Skin of body (tissue), 2 donors: Measurements from ENCODE around the gene C8G. TPM values are rescaled to one million over a fixed set of nuclear protein-coding genes. Genes with fewer than 3 reads are reported as not detected.

Source experiments
- DNase-seq: peaks from one replicate; lab custom pipeline; 2025; lab: John Stamatoyannopoulos, UW
- total RNA-seq: library from RNA; depleted of rRNA; stranded (reverse); fragments of >200 nt; gene quantifications from one replicate; pipeline ENCODE4 v1.2.3, GENCODE V29; 2014

Gene C8G
- not detected for total RNA-seq

GRCh38 chr9:136944519-136945332 is at the start of gene C8G, which contains the start of gene FBXW5:
Gene C8G, plus strand, starts transcription at chr9:136945243. Its CDS starts 78 bp downstream, at chr9:136945321.
Gene FBXW5, minus strand, starts transcription at chr9:136944738. Its CDS starts 655 bp downstream, at chr9:136944083.
- DNase-seq: peak; percentile 95

DNA sequence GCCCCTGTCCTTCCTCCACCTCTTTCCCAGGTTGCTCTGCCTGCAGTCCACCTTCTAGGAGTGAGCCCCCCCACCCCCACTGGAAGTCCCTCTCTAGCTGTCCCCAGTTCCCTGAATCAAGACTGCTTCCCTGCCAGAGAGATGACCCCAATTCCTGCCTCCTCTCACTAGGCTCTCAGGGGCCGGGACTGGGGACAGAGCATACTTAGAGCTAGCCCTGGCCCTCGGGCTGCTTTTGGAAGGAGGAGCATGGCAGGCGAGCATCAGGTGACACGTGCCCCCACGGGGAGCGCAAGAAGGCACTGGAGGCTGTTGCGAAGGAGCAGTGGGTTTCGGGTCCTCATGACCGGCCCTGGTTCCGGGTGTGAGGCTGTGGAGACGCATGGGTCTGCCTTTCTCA is 49.0 kb upstream of the C8G start:
- no peak for DNase-seq

- no peak for DNase-seq
These were observed 46.5 kb upstream of the C8G start for GRCh38 chr9:136898483-136899100.

DNA sequence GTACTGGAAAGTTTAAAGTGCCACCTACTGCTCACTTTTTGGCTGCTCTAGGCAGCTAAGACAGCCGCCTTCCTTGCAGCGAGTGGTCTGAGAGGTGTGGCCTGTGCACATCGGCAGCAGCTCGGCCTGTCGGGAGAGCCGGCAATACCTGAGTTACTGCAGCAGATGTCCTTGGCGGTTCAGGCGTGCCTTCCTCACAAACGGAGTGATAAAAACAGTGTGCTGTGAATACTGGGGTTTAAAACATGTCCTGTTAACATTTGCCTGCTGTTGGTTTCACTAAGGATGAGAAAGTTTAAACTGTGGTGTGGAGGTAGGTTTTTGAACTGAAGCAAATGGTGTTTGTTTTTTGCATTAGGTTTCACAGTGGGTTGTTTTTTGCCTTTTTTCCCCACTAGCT is 45.8 kb upstream of the C8G start:
- DNase-seq: no peak

DNA sequence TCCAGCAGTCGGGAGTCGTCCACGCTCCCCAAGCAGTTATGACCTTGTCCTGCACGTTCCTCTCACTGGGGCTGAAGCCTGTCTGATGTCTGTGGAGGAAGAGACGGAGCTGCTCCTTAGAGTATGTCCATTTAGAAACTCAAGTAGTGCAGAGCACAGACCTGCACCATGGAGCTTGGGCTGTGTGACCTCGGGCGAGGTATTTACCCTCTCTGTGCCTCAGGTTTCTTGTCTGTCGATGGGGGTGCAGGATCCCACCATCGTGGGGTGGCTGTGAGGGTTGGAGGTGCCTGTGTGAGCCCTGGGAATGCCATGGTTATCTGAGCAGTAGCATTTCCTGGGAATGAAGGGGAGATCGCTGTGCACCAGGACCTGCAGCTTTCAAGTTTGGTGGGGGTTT is 44.5 kb upstream of the C8G start:
- no peak for DNase-seq

GRCh38 chr9:136900988-136901515 is 44.0 kb upstream of the C8G start:
- DNase-seq: no peak

DNA sequence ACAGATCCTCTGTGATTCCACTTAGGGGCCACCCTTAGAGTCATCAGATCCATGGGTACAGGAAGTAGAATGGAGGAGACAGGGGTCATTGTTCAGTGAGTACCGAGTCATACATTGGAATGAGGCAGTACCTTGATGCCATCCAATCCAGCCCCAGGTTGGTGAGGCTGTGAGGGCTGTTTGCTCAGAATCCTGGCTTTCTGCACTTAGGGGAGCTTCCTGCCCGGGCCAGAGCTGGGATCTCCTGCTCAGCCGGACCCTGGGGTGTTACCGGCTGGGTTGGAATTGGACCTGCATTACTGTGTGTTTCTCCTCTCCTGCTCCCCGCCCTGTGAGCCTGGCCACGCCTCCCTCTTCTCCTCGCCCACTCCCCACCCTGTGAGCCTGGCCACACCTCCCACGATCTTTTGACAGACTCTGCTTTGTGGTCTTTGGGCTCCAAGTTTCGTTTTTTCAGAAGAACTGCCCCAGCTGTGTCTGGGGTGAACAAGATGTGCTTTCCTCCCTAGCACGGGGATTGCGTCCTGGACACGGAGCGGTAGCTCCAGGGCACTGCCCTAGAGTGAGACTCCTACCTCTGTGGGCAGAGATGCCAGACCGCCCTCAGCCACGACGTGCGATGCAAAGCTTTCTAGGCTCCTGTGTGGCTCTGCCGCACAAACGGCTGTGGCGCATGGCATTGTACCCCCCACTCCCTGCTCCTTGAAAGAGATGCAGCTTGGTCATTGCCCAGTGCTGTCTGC is 43.4 kb upstream of the C8G start:
- DNase-seq: no peak

- no peak for DNase-seq
These were observed 42.7 kb upstream of the C8G start for GRCh38 chr9:136902259-136902821.

GRCh38 chr9:136903041-136903554 is 41.9 kb upstream of the C8G start:
- no peak for DNase-seq

DNA sequence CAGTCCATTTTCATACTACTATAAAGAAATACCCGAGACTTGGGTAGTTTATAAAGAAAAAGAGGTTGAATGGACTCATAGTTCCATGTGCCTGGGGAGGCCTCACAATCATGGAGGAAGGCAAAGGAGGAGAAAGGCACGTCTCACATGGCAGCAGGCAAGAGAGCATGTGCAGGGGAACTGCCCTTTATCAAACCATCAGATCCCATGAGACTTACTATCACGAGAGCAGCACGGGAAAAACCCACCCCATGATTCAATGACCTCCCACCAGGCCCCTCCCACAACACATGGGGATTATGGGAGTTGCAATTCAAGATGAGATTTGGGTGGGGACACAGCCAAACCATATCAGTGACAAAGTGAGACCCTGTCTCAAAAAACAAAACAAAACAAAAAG is 38.8 kb upstream of the C8G start:
- no peak for DNase-seq

- DNase-seq: no peak
These were observed 37.8 kb upstream of the C8G start for GRCh38 chr9:136907011-136907914.

DNA sequence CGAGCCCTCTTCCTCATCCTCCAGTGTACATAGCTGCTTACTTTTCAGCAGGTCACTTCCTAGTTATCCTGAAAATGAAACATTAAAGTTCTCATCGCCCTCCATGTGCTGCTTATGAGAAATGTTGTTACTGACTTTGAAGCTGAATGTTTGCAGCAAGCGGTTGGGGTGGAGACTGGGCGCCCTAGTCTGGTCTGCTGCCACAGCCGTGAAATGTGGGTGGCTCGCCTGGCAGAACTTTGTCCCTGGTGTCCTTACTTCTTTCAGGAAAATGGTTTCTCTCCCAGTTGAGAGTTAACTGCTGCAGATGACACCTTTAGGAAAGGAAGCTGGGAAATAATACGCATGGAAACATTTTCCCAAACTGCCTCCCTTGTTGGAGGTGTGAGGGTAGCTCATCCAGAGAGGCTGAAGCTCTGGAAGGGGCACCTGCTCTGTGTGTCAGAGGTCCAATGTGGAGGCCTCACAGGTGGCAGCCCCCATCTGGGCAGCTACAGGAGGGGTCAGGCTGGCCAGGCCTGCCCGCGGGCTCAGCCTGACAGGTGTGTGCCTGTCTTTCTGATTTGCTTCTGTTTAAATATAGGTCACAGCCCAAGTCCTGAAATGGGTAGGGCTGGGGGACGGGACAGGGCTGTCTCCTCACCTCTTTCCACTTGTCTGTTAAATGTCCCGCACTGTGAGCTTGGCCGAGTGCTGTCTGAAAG is 34.7 kb upstream of the C8G start:
- no peak for DNase-seq

DNA sequence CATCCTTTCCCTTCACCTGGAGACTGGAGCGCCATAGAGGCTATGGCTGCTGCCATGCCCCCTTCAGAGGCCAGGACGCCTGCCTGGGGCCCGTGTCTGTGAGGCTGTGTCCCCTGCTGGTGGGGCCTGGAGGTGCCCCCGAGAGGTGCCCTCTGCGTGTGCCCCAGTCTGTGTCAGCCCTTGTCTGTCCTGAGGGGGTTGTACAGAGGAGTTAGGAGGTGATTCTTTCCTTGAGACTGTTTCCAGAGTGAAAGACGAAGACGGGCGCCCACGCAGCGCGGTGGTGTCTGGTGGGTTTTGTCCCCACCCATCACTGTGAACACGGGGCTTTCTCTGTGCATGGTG is 34.2 kb upstream of the C8G start:
- no peak for DNase-seq

DNA sequence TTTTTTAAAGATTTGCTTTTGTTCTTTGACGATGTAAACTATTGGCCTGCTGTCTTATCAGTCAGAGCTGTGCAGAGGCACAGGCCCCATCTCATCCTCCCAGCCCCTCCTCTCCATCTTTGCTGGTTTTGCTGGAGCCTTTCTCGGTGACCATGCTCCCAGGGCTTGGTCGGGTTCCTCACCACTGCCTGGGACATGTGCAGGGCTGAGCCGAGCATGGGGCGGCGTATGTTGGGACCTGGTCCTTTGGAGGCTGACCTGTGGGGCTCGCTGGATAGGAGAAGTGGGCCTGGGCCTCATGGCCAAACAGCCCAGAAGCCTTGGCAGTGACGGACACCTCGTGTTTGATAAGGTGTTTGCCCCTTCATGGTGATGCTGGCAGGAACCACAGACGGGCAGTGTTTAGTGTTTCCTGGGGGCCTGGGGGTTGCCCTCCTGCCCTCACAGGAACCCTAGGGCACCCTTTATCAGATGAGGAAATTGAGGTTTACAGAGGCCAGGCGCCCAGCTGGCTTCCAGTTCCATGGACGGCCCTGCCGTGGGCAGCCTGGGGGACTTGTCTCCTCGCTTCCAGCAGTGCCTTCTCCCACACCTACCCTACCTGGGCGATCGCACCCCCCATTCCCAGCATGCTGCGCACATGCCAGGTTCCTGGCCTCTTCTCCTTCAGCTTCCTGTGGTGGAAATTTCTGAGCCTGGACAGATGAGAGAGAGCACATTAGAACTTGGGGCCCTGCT is 31.2 kb upstream of the C8G start:
- no peak for DNase-seq

DNA sequence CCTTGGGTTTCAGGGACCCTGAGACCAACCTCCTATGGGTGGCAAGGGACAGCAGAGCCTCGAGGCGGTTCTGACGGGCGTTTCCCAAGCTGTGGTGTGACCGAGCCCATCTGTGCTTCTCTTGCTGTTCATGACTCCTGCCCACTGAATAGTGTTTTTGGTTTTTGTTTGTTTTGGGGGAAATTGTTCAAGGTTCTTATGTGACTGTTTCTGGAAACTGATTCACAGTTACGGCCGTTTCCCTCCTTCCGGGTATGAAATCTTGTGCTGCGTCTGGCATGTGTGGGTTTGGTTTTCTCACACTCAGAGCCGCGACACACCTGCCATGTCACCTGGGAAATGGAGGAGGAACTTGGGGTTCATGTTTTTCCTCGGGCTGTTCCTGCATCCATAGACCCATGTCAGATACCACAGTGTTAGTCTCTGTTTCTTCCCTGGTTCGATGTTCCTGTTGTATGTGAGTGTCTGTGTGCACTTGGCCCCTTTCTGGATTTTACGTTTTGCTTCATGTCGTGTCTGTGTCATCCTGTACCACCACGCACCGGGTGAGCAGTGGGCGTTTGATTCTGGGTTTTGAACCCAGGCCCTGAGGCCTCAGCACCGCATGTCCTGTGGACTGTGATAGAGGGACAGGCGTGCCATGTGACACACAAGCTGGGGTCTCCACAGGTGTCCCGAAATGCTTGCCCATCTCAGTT is 29.3 kb upstream of the C8G start:
- DNase-seq: no peak

GRCh38 chr9:136916330-136917184 is 28.5 kb upstream of the C8G start:
- DNase-seq: no peak

GRCh38 chr9:136917902-136918301 is 27.1 kb upstream of the C8G start:
- DNase-seq: no peak

- no peak for DNase-seq
These were observed 25.0 kb upstream of the C8G start for GRCh38 chr9:136920069-136920468.
